H9 (cell line): Measurements from ENCODE around the gene SPATA18. TPM values are rescaled to one million over a fixed set of nuclear protein-coding genes. Genes with fewer than 3 reads are reported as not detected.

Source experiments
- DNase-seq: peaks from one replicate; pipeline ENCODE4 v3.0.0-alpha.2; 2017
- H2AFZ ChIP-seq: one replicate; pipeline ENCODE4 v1.6.1; 2013; ENCODE audit warnings: mild to moderate bottlenecking, low read length, control low read depth, moderate library complexity
- H2AK5ac ChIP-seq: 2 replicates; pipeline ENCODE4 v1.6.1; 2013; ENCODE audit warnings: low read length, control low read depth, mixed read lengths; ENCODE audit not compliant: insufficient read length
- H2BK120ac ChIP-seq: one replicate; pipeline ENCODE4 v1.6.1; 2013; ENCODE audit warnings: low read depth, mild to moderate bottlenecking, low read length, control low read depth, inconsistent platforms; ENCODE audit not compliant: poor library complexity, severe bottlenecking
- H2BK12ac ChIP-seq: 2 replicates; pipeline ENCODE4 v1.6.1; 2013; ENCODE audit warnings: low read length, control low read depth, mixed read lengths, low read depth; ENCODE audit not compliant: insufficient read length
- H2BK15ac ChIP-seq: 2 replicates; pipeline ENCODE4 v1.6.1; 2013; ENCODE audit warnings: low read depth, low read length, control low read depth
- H2BK20ac ChIP-seq: one replicate; pipeline ENCODE4 v1.6.1; 2013; ENCODE audit warnings: low read depth, mild to moderate bottlenecking, low read length, control low read depth, inconsistent platforms; ENCODE audit not compliant: poor library complexity, severe bottlenecking
- H2BK5ac ChIP-seq: 2 replicates; pipeline ENCODE4 v1.6.1; 2013; ENCODE audit warnings: low read length, control low read depth, mixed read lengths; ENCODE audit not compliant: insufficient read length
- H3K14ac ChIP-seq: 2 replicates; pipeline ENCODE4 v1.6.1; 2013; ENCODE audit warnings: low read length, control low read depth; ENCODE audit not compliant: insufficient read depth
- H3K18ac ChIP-seq: 2 replicates; pipeline ENCODE4 v1.6.1; 2013; ENCODE audit warnings: low read depth, mild to moderate bottlenecking, mixed read lengths, low read length, control low read depth; ENCODE audit not compliant: insufficient read length
- H3K23ac ChIP-seq: 2 replicates; pipeline ENCODE4 v1.6.1; 2013; ENCODE audit warnings: low read length, control low read depth, mixed read lengths, low read depth; ENCODE audit not compliant: insufficient read length
- H3K23me2 ChIP-seq: 2 replicates; pipeline ENCODE4 v1.6.1; 2013; ENCODE audit warnings: low read depth, mild to moderate bottlenecking, mixed read lengths, low read length, control low read depth; ENCODE audit not compliant: insufficient read length, poor library complexity, severe bottlenecking
- H3K27ac ChIP-seq: 2 replicates; pipeline ENCODE4 v1.5.1; 2013; ENCODE audit warnings: low read length, control low read depth, mixed read lengths, low read depth; ENCODE audit not compliant: insufficient read length
- H3K27me3 ChIP-seq: 2 replicates; pipeline ENCODE4 v1.6.1; 2013; ENCODE audit warnings: low read length, control low read depth, inconsistent platforms; ENCODE audit not compliant: insufficient read depth
- H3K4ac ChIP-seq: 2 replicates; pipeline ENCODE4 v1.6.1; 2013; ENCODE audit warnings: low read depth, mild to moderate bottlenecking, control low read depth, inconsistent platforms, low read length, moderate library complexity
- H3K4me1 ChIP-seq: 2 replicates; pipeline ENCODE4 v1.6.1; 2013; ENCODE audit warnings: low read length, control low read depth, inconsistent platforms; ENCODE audit not compliant: insufficient read depth
- H3K4me2 ChIP-seq: 2 replicates; pipeline ENCODE4 v1.6.1; 2013; ENCODE audit warnings: low read length, control low read depth, mixed read lengths; ENCODE audit not compliant: insufficient read length, insufficient read depth
- H3K56ac ChIP-seq: 2 replicates; pipeline ENCODE4 v1.6.1; 2013; ENCODE audit warnings: low read depth, mild to moderate bottlenecking, mixed read lengths, low read length, control low read depth; ENCODE audit not compliant: insufficient read length
- H3K79me1 ChIP-seq: 2 replicates; pipeline ENCODE4 v1.6.1; 2013; ENCODE audit warnings: low read depth, mild to moderate bottlenecking, moderate library complexity, low read length, control low read depth, inconsistent platforms; ENCODE audit not compliant: insufficient read depth, poor library complexity, severe bottlenecking
- H3K79me2 ChIP-seq: 2 replicates; pipeline ENCODE4 v1.6.1; 2013; ENCODE audit warnings: low read length, control low read depth, inconsistent platforms; ENCODE audit not compliant: insufficient read depth
- H3K9ac ChIP-seq: 2 replicates; pipeline ENCODE4 v1.6.1; 2013; ENCODE audit warnings: low read length, control low read depth, mixed read lengths; ENCODE audit not compliant: insufficient read length; ENCODE audit errors: extremely low read depth
- H3K9me3 ChIP-seq: one replicate; pipeline ENCODE4 v1.6.1; 2013; ENCODE audit warnings: low read depth, low read length, inconsistent platforms; ENCODE audit not compliant: control insufficient read depth
- H3T11ph ChIP-seq: one replicate; pipeline ENCODE4 v1.6.1; 2013; ENCODE audit warnings: mild to moderate bottlenecking, low read length, control low read depth, inconsistent platforms
- H4K20me1 ChIP-seq: one replicate; pipeline ENCODE4 v1.6.1; 2013; ENCODE audit not compliant: control insufficient read depth, insufficient read length, insufficient read depth
- H4K5ac ChIP-seq: 2 replicates; pipeline ENCODE4 v1.6.1; 2013; ENCODE audit warnings: low read depth, mild to moderate bottlenecking, mixed read lengths, low read length, control low read depth; ENCODE audit not compliant: insufficient read length
- H4K8ac ChIP-seq: replicated peaks from 2 replicates; pipeline ENCODE4 v1.6.1; 2013; ENCODE audit warnings: low read length, control low read depth, mixed read lengths, low read depth; ENCODE audit not compliant: insufficient read length
- H4K91ac ChIP-seq: 2 replicates; pipeline ENCODE4 v1.6.1; 2013; ENCODE audit warnings: low read depth, mild to moderate bottlenecking, moderate library complexity, mixed read lengths, low read length, control low read depth; ENCODE audit not compliant: insufficient read length
- H3K27ac Mint-ChIP-seq, 3 experiments: 2 replicates in 2 of 3; 3 replicates in 1 of 3; pipeline ENCODE4 v1.8.0; 2020 to 2021; ENCODE audit warnings: mixed read lengths in 3 of 3, mild to moderate bottlenecking in 1 of 3, moderate library complexity in 1 of 3
- H3K27me3 Mint-ChIP-seq: 2 replicates; pipeline ENCODE4 v1.8.0; 2021; ENCODE audit warnings: low read depth, mild to moderate bottlenecking, moderate library complexity, mixed read lengths
- H3K36me3 Mint-ChIP-seq, 3 experiments: 2 replicates in 2 of 3; 3 replicates in 1 of 3; pipeline ENCODE4 v1.8.0; 2020 to 2021; ENCODE audit warnings: low read depth in 3 of 3, mixed read lengths in 3 of 3; ENCODE audit not compliant: insufficient read depth in 1 of 3
- H3K4me1 Mint-ChIP-seq, 2 experiments: 2 replicates each; pipeline ENCODE4 v1.8.0; 2020; ENCODE audit warnings: mixed read lengths in 2 of 2
- H3K4me3 Mint-ChIP-seq, 2 experiments: 2 replicates in 1 of 2; 3 replicates in 1 of 2; pipeline ENCODE4 v1.8.0; 2020 to 2021; ENCODE audit warnings: mild to moderate bottlenecking in 2 of 2, mixed read lengths in 2 of 2, moderate library complexity in 1 of 2
- H3K9me3 Mint-ChIP-seq, 2 experiments: 2 replicates in 1 of 2; 3 replicates in 1 of 2; pipeline ENCODE4 v1.8.0; 2020; ENCODE audit warnings: mild to moderate bottlenecking in 2 of 2, mixed read lengths in 2 of 2, moderate library complexity in 1 of 2
- CTCF ChIP-seq: fragments of 200-600 bp; sonication (generic); conservative IDR thresholded peaks from 3 replicates; pipeline ENCODE4 v1.8.0; 2021; ENCODE audit warnings: antibody characterized with exemption, mild to moderate bottlenecking
- WGBS: extraction: QIAGEN DNeasy Blood & Tissue Kit; methylation state at CpG from one replicate; pipeline ENCODE4 v1.1.7; 2013; ENCODE audit warnings: missing lambda C conversion rate, low lambda C conversion rate, mixed read lengths; ENCODE audit not compliant: insufficient read length; ENCODE audit errors: extremely low coverage; 5-methylcytosine and 5-hydroxymethylcytosine counted together
- total RNA-seq: library from RNA; stranded (reverse); gene quantifications from 2 replicates; pipeline ENCODE4 v1.2.1, GENCODE V29; 2021

Gene SPATA18
- total RNA-seq, 1 experiment from 2014 or later, result 3.9 TPM

DNA sequence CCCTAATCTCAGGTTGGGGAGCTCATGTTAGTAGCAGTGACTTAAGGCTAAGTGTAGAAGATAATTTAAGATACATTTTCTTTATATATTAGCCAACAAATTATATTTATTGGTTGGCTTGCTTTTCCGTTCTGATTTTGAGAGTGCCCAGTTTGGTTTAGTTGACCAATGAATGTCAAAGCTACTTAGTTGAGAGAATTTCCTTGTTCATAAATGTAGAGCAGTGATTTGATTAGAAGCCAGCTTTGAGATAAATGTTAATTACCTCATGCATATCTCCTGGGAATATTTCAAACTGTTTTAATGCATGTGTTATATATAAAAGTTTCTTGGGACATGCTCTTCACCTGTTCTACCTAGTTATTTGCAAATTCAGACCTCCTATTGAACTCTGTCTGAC, 44.3 kb downstream of the SPATA18 start:
- no peaks in the 10 kb centered on the region for H4K20me1 ChIP-seq
- no peaks in the 10 kb centered on the region for H3K36me3 Mint-ChIP-seq
- no peak for DNase-seq

More for the DNA sequence above, 44.3 kb downstream of the SPATA18 start:
- no peak overlapping the region for H3K18ac ChIP-seq
- H3K4me2 ChIP-seq, result no peak overlapping the region
- no peaks in the 10 kb centered on the region for H3K23me2 ChIP-seq
- H3K4me1 ChIP-seq, result no peaks in the 10 kb centered on the region
- no peak overlapping the region for H2BK20ac ChIP-seq
- no peaks in the 10 kb centered on the region for H3K79me1 ChIP-seq
- no peak overlapping the region for H2BK12ac ChIP-seq
- H2BK120ac ChIP-seq, result no peak overlapping the region
- no peaks in the 10 kb centered on the region for H3K27me3 Mint-ChIP-seq
- no peak overlapping the region for H2AFZ ChIP-seq
- H2AK5ac ChIP-seq, result no peak overlapping the region
- no peak overlapping the region for H2BK5ac ChIP-seq
- no peak overlapping the region for H4K8ac ChIP-seq
- no peaks in the 10 kb centered on the region for H3K9me3 Mint-ChIP-seq
- no peak overlapping the region for H3K27ac Mint-ChIP-seq
- H4K91ac ChIP-seq, result no peak overlapping the region
- no peaks in the 10 kb centered on the region for H3K9me3 ChIP-seq
- H3K4me1 Mint-ChIP-seq, result peaks cover 4 to 8% of the 10 kb centered on the region in 2 experiments; a peak in 3 of 4 replicates
- no CpG with 5 or more reads among the region's 1 CpG for WGBS
- no peak for TF ChIP-seq CTCF
- H4K5ac ChIP-seq, result no peak overlapping the region
- H3K27ac ChIP-seq, result no peak overlapping the region
- no peaks in the 10 kb centered on the region for H3K79me2 ChIP-seq
- H3K14ac ChIP-seq, result no peak overlapping the region
- no peak overlapping the region for H3K4ac ChIP-seq
- no peak overlapping the region for H3K56ac ChIP-seq
- H3K4me3 Mint-ChIP-seq, result no peak overlapping the region
- no peak overlapping the region for H3K9ac ChIP-seq
- H3K27me3 ChIP-seq, result no peaks in the 10 kb centered on the region
- H3T11ph ChIP-seq, result no peak overlapping the region
- H2BK15ac ChIP-seq, result no peak overlapping the region
- H3K23ac ChIP-seq, result no peak overlapping the region
